ENCODE data around the gene RPS6KA3.

Gene RPS6KA3

DNA sequence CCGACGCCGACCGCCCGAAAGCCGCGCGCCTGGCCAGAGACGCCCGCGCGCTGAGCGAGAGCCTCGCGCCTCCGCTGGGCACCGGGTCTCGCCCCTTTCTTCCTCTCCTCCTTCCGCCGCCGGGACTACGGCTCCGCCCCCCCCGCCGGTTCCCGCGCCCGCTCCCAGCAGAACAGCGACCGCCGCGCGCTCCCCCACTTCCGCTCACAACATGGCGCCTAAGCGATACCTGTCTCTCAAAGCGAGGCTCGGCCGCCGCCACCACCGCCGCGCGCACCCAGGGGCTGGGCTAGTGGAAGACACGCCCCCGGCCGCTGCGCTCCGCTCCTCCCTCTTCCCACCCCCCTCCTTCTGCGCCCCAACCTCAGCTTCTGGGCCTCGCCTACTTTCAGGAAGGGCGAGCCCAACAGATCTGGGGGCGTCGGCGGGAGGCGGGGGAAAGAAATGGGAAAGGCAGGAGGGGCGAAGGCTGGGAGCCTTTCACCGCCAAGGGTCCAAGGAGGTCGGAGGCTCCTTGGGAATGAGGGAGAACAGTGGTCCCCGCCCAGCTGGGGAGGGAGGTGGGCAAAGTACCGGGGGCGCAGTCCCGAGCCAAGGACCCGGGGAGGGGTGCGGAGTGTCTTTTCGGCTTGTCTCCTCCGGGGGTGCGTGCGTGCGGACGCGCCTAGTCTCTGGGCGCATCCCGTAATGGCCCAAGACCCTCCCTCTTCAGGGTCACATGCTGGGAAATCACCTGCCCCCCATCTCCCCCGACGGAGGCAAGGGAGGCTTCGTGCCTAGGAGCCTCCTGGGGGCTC, at the start of gene RPS6KA3:
Gene RPS6KA3, minus strand, starts transcription at position 100 of the 797 bp plus-strand sequence. CDS start 277 bp downstream, outside the sequence.
- DNase-seq (ENCODE audit: low read depth in 2 of 2), result peak; percentile 78

DNA sequence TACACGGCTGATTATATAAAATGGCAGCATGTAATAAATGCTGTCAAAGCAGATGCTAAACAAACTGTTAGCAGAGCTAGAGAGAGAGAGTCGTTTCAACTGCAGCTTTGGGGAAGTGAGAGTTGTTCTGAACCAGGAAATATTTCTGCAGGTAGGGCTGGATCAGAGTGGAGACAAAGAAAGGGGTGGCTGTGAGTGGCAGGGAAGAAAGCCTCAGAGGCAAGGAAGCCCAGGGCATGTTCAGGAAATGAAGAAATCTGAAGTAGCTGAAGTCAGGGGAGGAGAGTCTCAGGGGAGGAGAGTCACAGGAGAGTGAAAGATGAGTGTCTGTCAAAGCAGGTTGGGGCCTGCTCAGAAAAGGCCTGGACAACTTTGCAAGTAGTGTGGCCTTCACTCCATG, 48.4 kb upstream of the RPS6KA3 start:
- no peak for DNase-seq (ENCODE audit: low read depth in 2 of 2)

DNA sequence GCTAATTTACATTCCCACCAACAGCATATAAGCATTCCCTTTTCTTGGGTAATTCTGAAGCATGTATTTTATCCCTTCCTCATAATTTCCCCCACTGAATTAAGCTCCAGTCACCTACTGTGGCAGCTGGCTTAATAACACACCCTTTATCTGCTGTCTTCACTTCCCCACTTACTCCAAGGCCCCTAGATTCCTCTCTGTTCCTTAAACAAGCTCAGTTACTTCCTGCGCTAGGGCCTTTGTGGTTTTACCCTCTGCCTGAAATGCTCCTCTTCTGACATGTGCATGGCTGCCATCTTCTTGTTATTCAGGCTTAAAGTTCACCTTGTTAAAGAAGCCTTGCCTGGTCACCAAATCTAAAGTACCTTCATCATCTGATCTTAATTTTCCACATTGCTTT, 47.2 kb upstream of the RPS6KA3 start:
- DNase-seq (ENCODE audit: low read depth in 2 of 2), result no peak

DNA sequence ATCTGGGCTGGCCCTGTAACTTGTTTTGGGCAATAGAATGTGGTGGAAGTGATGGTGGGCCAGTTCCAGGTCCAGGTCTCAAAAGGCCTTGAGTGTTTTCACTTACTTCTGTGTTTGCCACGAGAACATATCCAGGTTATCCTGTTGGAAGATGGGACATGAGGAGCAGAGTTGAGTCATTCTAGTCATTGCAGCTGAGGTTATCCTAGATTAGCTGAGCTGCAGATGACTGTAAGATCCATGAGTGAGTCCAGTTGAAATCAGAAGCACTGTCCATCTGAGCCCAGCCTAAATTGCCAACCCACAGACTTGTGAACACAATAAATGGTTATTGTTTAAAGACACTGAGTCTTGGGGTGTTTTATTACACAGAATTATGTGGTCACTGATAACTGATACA, 45.3 kb upstream of the RPS6KA3 start:
- DNase-seq (ENCODE audit: low read depth in 2 of 2), result no peak

DNA sequence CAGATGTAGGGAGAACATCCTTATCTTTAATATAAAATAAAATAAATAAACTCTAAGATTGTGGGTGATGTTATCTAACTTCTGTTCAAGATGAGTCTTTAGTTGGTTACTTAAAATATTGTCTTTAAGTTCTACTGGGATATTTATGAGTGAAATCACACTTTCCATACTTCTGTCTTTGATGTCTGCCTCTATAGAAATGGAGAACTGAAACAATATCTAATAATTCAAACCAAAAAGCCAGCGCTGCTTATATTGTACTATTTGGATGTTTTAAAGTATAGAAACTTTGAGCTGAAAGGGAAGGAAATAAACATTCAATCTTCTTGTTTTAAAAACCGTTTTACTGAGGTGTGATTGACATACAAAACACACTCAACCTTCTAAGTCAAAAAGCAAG, 44.8 kb upstream of the RPS6KA3 start:
- DNase-seq (ENCODE audit: low read depth in 2 of 2), result no peak

DNA sequence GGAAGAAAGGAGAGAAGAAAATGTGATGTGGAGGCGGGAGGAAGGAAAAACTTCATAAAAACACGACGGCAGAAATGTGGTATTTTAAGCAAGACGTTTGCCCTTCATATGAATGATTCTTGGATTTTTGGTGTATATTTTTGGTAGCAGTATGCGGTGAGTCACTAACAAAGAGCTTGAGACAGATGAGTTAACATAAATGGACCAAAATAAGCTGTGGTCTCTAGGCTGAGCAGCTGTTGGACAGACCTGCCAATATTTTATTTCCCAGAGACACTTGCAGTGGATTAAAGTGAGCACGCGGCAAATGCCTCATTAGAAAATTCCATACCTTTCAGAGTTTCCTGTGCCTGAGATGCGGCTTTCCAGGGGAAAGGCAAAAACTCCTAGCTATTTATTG, 43.1 kb upstream of the RPS6KA3 start:
- DNase-seq (ENCODE audit: low read depth in 2 of 2), result no peak

DNA sequence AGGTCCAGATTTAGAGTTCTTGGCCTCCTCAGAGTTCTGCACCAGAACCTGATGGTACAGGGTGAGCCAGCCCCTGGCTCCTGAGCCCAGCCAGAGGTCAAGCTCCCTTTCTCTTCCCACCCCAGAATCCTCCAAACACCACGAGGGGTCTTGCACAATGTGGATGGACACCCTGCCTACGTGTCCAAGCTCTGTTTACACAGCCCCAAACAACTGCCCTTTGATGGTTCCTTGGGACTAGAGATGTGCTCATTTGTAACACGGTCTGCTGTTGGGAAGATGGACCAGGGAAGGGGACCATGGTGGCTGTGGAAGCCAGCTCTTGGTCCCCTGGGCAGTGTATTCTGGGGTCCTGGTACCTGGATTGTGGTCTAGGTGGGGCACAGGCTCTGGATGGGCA, 40.0 kb upstream of the RPS6KA3 start:
- DNase-seq (ENCODE audit: low read depth in 2 of 2), result no peak

DNA sequence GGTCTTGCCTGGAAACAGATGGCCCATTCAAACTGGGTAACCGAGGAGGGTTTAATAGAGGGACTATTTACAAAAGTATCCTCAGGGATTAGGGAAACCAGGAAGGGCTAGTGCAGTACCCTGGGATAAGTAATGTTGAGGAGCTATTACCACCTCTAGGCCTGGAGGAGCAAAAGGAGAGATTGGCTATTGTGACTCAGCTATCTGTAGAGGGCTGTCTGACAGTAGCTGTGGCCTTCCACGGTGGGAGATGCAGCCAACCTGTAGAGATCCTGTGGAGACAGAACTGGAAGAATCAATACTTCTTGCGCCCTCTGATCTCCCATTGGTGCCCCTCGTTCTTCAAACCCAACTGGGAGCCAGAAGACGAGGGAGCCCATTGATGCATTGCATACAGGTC, 34.1 kb upstream of the RPS6KA3 start:
- DNase-seq (ENCODE audit: low read depth in 2 of 2), result no peak

DNA sequence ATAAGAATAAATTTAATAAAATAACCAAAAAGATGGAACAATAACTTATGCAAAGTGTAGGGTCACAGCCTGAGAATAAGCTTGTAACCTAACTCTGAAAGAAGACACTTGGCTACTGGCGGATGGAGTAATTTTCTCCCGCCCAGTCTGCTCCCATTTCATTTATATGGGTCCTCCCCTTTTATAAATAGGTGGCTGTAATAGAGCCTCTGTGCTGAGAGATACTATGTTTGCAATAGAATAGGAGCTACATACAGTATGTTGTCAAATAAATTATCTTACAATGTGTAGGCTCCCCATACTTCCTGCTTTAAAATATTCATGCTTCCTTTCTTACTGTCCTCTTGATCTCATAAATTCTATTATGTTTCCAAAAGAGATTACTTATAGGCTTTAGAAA, 28.2 kb upstream of the RPS6KA3 start:
- no peak for DNase-seq (ENCODE audit: low read depth in 2 of 2)

DNA sequence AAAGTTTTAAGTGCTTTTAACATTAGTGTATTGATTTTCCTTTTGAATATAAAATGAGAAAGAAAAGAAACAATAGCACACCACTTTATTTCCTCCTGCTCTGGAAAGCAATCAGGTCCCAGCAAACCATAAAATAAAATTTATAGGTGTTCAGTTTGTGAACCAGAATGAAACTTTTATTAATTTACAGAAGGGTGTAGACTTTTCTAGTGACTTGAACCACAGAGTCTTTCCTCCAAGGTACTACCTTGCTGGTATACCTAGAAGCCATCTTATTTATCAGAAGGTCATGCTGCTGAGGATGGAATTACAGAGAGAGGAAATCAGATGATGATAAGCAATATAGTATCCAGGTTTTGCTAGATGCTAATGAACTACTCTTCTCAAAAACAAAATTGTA, 27.6 kb upstream of the RPS6KA3 start:
- DNase-seq (ENCODE audit: low read depth in 2 of 2), result no peak

DNA sequence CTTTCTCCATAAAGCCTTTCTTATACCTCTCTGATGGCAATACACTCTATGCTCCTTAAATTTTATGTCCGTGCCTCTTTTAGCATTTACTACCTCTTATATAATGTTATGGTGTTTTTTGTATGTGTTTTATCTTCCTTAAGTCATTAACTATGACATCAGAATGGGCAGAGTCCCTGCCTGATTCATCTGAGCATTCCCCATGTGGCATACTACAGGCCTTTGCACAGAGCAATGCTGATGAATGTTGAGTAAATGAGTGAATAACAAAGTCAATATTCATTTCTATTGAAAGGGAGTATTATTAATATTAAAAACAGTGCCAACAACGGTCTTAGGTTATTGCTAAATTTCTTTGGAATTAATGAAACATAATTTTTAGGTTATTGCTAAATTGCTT, 18.8 kb upstream of the RPS6KA3 start:
- no peak for DNase-seq (ENCODE audit: low read depth in 2 of 2)

DNA sequence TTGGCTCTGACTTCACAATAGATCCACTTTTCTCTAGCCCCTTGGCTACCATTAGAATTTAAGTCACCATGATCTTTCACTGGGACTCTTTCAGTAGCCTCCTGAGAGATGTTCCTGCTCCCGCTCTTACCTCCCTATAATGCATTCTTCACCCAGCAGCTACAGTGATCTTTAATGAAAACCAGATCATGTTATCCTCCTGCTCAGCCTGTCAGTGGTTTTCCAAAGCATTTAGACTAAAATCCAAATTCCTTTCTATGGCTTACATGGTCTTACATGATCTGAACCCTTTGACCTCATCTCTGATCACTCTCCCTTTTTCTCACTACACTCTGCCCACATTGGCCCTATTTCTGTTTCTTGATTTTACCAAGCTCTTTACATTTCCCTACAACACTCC, 18.3 kb upstream of the RPS6KA3 start:
- DNase-seq (ENCODE audit: low read depth in 2 of 2), result no peak

DNA sequence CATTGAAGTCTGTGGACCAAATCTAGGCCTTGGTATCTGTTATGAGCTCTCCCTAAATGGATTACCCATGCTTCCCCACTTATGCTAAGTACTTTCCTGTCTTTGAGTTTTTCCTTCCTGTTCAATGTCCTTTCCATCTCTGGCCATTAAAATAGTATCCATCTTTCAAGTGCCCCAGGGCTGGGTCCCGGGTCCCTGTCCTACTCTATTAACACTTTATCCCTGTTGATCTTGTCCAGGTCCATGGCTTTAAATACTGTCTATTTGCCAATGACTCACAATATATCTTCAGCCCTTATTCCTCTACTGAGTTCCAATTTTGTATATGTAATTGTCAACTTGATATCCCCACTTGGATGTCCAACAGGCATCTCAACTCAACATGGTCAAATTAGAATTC, 17.7 kb upstream of the RPS6KA3 start:
- DNase-seq (ENCODE audit: low read depth in 2 of 2), result no peak

DNA sequence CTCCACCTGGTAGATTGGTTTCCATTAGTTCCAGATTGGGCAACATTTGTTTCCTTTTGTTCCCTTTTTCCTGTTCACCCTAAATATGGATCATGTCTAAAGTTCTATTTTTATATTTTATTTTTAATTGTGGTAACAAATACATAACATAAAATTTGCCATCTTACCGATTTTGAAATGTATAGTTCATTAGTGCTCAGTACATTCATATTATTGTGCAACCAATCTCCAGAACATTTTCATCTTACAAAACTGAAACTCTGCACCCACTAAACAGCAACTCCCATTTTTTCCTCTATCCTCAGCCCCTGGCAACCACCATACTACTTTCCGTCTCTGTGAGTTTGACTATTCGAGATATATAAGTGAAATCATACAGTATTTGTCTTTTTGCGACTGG, 14.2 kb upstream of the RPS6KA3 start:
- no peak for DNase-seq (ENCODE audit: low read depth in 2 of 2)

DNA sequence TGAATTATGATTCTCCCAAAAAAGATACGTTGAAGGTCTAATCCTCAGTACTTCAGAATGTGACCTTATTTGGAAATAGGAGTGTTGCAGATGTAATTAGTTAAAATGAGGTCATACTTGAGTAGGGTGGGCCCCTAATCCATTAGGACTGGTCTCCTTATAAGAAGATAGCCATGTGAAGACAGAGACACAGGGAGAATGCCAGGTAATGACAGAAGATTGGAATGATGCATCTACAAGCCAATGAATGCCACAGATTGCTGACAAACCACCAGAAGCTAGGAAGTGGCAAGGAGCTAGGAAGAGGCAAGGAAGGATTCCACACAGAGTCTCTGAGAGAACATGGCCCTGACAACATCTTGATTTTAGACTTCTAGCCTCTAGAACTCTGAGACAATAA, 7.4 kb upstream of the RPS6KA3 start:
- no peak for DNase-seq (ENCODE audit: low read depth in 2 of 2)

DNA sequence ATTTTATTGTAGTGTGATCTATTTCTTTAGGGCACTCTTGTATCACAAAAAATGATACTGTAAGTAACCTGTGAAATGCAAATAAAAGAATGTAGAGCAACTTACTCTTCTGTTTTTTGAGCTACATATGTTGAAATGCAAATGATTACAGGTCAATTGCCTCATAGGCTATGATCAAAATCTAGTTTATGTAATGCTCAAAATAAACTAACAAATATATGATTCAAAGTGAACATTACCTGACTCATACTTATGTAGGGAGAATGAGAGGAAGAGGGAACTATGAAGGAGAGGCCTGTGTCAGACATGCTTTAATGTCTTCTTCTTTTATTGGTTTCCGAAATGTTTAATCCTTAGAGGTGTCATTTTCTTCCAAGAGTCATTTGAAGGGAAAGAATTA, 5.0 kb upstream of the RPS6KA3 start:
- DNase-seq (ENCODE audit: low read depth in 2 of 2), result no peak

DNA sequence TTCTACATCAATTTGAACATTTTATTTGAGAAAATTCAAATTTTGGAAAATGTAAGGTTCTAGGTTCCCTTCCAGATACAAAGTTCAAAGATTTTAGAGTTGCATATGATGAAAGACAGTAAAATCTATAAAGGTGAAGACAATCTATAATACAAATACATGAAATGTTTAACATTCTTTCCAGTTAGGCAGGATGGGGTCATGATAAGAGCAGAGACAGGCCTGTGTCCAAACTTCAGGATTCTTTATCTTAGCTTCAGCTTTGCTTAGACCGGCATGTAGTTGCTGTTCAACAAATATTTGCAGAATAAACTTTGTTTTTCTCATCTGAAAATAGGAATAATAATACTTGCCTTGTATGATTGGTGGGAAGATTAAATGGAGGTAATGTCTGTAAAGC, 4.5 kb upstream of the RPS6KA3 start:
- no peak for DNase-seq (ENCODE audit: low read depth in 2 of 2)

DNA sequence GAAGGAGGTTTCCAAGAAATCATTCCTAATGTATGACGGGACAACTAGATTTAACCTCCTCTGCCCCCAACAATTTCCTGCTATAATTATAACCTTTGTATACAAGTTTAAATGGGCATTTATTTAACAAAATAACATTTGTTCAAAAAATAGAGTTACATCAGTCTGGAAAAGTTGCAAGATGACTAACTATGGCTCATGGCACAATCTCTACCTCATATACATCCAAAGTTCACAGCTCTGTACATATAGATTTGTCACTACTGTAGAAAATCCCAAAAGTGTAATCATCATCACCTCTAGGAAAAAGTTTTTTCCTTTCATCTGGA, 3.8 kb upstream of the RPS6KA3 start:
- DNase-seq (ENCODE audit: low read depth in 2 of 2), result no peak

DNA sequence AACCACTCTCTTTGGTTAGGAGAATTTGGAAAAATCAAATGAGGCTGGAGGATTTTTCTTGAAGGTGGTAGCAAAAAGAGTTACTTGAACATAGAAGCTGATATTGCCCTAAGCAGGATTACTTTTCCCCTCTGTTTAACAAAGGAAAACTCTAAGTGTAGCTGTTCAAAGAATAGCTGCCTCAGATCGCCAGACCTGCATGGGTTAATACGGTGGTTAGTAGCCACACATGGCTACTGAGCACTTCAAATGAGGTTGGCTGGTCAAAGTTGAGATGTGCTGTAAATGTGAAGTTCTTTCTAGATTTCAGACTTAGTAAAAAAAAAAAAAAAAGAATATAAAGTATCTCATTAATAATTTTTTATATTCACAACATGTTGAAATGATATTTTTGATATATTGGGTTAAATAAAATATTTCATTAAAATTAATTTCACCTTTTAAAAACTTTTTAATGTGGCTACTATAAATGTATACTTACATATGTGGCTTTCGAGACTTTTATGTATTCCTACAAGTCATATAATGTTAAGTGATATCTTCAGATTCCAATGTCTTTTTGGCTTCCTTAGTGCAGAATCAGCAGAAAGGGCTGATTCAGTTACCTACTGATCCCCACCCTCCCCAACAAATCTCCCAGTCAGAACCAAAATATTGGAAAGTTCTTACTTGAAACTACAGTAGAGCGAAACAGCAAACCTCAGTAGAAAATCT, 3.3 kb upstream of the RPS6KA3 start:
- DNase-seq (ENCODE audit: low read depth in 2 of 2), result no peak

DNA sequence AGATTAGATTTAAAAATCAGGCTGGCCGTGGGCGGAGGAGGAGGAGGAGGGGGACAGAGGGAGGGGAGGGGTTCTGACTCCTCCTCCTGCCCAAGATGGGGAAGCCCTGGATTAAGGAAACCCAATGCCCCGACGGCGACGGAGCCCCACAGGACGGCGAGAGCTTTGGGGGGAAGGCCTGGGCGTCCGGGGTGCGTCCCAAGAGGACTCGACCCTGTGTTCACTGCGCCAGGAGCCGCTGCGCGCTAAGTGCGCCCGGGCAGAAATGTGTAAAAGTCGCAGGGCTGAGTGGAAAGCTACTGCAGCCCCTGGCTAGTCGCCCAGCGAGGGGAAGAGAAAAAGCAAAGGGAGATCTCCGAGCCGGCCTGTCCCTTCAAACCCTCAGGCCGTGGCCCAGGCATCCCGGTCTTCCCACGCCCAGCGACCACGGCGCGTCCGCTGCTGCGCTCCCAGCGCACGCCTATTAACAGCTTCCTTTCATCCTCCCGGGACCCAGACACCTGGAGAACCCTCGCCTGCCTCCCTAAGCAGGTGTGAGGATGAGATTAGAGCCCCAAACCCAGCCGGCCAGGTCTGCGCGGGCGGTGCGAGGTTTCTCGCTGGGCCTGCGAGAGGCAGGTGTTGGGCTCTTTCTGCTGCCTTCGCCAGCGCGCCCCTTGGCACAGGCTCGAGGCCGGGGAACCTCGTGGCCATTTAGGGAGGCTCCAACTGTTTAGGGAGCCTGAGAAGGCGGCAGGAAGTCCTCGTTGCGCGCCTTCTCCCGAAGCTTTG, 1.4 kb upstream of the RPS6KA3 start:
- DNase-seq (ENCODE audit: low read depth in 2 of 2), result no peak

DNA sequence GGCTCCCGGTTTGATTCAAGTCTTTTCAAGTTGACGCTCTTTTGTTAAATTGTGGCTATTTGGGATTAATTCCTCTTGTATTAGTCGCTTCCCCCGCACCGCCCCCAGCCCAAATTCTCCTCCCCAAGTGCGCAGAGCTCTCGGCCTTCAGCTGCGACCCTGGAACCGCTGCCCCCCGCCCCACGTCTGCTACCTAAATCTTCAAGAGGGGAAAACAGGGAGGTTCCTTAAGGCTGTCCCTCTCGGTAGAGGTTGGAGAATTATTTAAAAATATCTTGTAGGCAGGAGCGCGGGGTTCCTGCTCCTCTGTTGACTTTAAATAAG, 860 bp upstream of the RPS6KA3 start:
- no peak for DNase-seq (ENCODE audit: low read depth in 2 of 2)

DNA sequence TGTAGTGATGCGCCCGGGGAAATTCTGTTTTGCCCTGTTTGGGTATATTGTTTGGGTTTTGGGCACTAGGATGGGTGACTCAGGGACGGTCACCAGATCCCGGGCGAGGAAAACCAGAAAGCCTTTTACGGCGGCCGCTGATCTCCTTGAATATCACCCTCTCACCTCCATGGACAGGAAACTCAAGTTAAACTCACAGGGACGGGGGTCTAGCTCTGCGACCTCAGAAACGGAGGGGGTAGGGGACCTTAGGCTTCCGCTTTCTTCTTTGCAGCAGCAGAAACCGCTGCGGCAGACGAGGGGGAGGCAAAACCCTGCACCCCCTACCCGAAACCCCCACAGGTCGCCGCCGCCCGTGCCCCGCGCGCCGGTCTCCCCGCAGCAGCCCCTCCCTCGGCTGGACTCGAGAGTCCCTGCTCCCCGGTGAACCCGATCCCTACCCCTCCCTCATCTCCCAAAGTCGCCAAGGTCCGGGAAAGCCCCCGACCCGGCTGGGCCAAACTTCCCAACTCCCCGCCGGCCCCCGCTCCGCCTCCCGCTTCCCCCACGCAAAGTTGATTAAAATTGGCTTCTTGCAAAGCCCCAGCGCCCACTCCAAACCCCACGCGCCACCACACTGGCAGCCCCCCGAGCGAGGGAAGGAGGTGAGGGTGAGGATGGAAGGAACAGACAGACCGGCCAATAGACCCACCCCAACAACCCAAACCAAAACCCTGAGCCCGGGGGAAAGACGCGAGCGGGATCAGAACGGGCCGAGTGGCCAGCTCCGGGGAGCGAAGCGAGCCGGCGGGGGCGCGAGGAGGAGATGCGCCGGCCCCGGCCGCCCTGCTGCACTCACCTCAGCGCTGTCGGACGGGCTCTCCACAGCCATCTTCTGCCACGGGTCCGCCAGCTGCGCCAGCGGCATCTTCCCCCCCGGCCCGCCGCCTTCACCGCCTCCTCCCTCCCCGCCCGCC, 705 bp downstream of the RPS6KA3 start:
- no peak for DNase-seq (ENCODE audit: low read depth in 2 of 2)

Data from stimulated activated CD4-positive, alpha-beta T cell treated with anti-CD3 and anti-CD28 coated beads, Interleukin-1b, Interleukin-23, amount 100 ng/mL, for 1 hour (primary cell).